Stomach (tissue), 19 donors: ENCODE measurements around the gene PRDX2. TPM values are rescaled to one million over a fixed set of nuclear protein-coding genes. Genes with fewer than 3 reads are reported as not detected.
"Not testable (repeated sequence)": the region's sequence is repeated elsewhere in the genome, so short reads cannot be mapped to it uniquely, and the experiment has no call there.

Experiments
- DNase-seq, 2 donors: peaks; one replicate each; pipeline versions ENCODE4 v3.0.0 to v3.0.0-alpha.2; 2013 to 2019
- H3K27ac ChIP-seq, 5 donors: fragments of 200-600 bp in 4 of 5; sonication (generic) in 4 of 5; one replicate each; pipeline ENCODE4 v1.5.1; 2013 to 2019; ENCODE audit warnings: mild to moderate bottlenecking in 1 of 5, moderate library complexity in 1 of 5
- H3K27me3 ChIP-seq, 3 donors: fragments of 200-600 bp; sonication (generic); one replicate each; pipeline ENCODE4 v1.5.1; 2017 to 2019; ENCODE audit warnings: mixed run types in 1 of 3
- H3K36me3 ChIP-seq, 4 donors: fragments of 200-600 bp; sonication (generic); 1 replicate in 3 of 4; 2 replicates in 1 of 4; pipeline ENCODE4 v1.5.1; 2016 to 2019
- H3K4me1 ChIP-seq, 4 donors: fragments of 200-600 bp; sonication (generic); one replicate each; pipeline ENCODE4 v1.5.1; 2016 to 2019
- H3K4me3 ChIP-seq, 4 donors: fragments of 200-600 bp; sonication (generic) in 3 of 4; one replicate each; pipeline ENCODE4 v1.5.1; 2016 to 2019; ENCODE audit warnings: mild to moderate bottlenecking in 1 of 4
- H3K9me3 ChIP-seq, 4 donors: fragments of 200-600 bp; sonication (generic); one replicate each; pipeline ENCODE4 v1.5.1; 2016 to 2019
- EP300 ChIP-seq: sonication (generic); formaldehyde crosslinking; IDR thresholded peaks from one replicate; pipeline ENCODE4 v1.6.1; 2017; ENCODE audit warnings: antibody characterized with exemption
- POLR2A ChIP-seq, 4 donors: fragments of 450-650 bp; IDR thresholded peaks; one replicate each; pipeline ENCODE4 v1.6.1; 2016; ENCODE audit warnings: antibody characterized with exemption in 4 of 4, control low read depth in 2 of 4, mild to moderate bottlenecking in 1 of 4, moderate library complexity in 1 of 4
- POLR2AphosphoS5 ChIP-seq, 3 donors: sonication (generic); formaldehyde crosslinking; IDR thresholded peaks; one replicate each; pipeline ENCODE4 v1.6.1; 2016; ENCODE audit warnings: antibody characterized with exemption in 3 of 3
- WGBS, 5 donors: extraction: QIAGEN DNeasy Blood & Tissue Kit in 3 of 5; methylation state at CpG; one replicate each; pipeline versions ENCODE4 v1.1.5 to v1.1.7; 2013 to 2018; 5-methylcytosine and 5-hydroxymethylcytosine counted together
- intact Hi-C: fragments of 100-400 bp; cut with DNase I; formaldehyde crosslinking; loops from one replicate; pipeline ENCODE4 v1.15.1; 2023; ENCODE audit warnings: low total_unique reads
- long read RNA-seq, 10 donors: transcript quantifications; one replicate each; lab custom pipeline, GENCODE V29; 2026
- polyA plus RNA-seq, 3 donors: library from polyadenylated mRNA; stranded (reverse); fragments of 200-250 nt; gene quantifications; one replicate each; pipeline ENCODE4 v1.2.3, GENCODE V29; 2013
- total RNA-seq, 5 donors: library from RNA; depleted of rRNA; stranded (reverse); fragments of >200 nt; gene quantifications; one replicate each; pipeline versions ENCODE4 v1.1.0 to v1.2.3, GENCODE V29; 2014 to 2016
- TF ChIP-seq, protein P1 (sequence below), 7 experiments: fragments of 450-650 bp in 4 of 7; fragments of 200-600 bp in 3 of 7; sonication (generic) in 3 of 7; IDR thresholded peaks; one replicate each; pipeline ENCODE4 v1.5.1; 2016 to 2019; ENCODE audit warnings: antibody characterized with exemption in 7 of 7, control low read depth in 2 of 7, mild to moderate bottlenecking in 1 of 7
- donor health status: healthy with polysubstance abuse.
- donor health status: Bipolar disorder and iron deficiency.
- donor health status: healthy.

Gene PRDX2
- total RNA-seq (100 to 1,000 TPM; 118 to 284 (median 129) TPM), polyA plus RNA-seq (100 to 1,000 TPM; 213 to 257 (median 240) TPM)
- long read RNA-seq, donor 1, transcript PRDX2-201 (6 exons, 987 nt) = major isoform, 75 of 90 reads
- long read RNA-seq, donor 1, partial matches to known transcripts = 15 of 90 reads
- long read RNA-seq, donor 1, other reads (novel, unspliced or antisense) = 0 of 90 reads
- long read RNA-seq, donor 2, transcript PRDX2-201 (6 exons, 987 nt) = major isoform, 97 of 117 reads
- long read RNA-seq, donor 2, partial matches to known transcripts = 8 of 117 reads
- long read RNA-seq, donor 2, other reads (novel, unspliced or antisense) = 12 of 117 reads
- long read RNA-seq, donor 3, transcript PRDX2-201 (6 exons, 987 nt) = major isoform, 92 of 122 reads
- long read RNA-seq, donor 3, partial matches to known transcripts = 17 of 122 reads
- long read RNA-seq, donor 3, other reads (novel, unspliced or antisense) = 11 of 122 reads
- long read RNA-seq, donor 4, transcript PRDX2-201 (6 exons, 987 nt) = major isoform, 14 of 14 reads
- long read RNA-seq, donor 4, partial matches to known transcripts = 0 of 14 reads
- long read RNA-seq, donor 4, other reads (novel, unspliced or antisense) = 0 of 14 reads
- long read RNA-seq, donor 5, transcript PRDX2-201 (6 exons, 987 nt) = major isoform, 159 of 246 reads
- long read RNA-seq, donor 5, partial matches to known transcripts = 68 of 246 reads
- long read RNA-seq, donor 5, other reads (novel, unspliced or antisense) = 14 of 246 reads
- long read RNA-seq, donor 6, transcript PRDX2-204 (4 exons, 699 nt) = minor isoform, 11 of 386 reads
- long read RNA-seq, donor 6, transcript PRDX2-201 (6 exons, 987 nt) = major isoform, 249 of 386 reads
- long read RNA-seq, donor 6, partial matches to known transcripts = 96 of 386 reads
- long read RNA-seq, donor 6, other reads (novel, unspliced or antisense) = 29 of 386 reads
- long read RNA-seq, donor 7, transcript PRDX2-201 (6 exons, 987 nt) = major isoform, 112 of 135 reads
- long read RNA-seq, donor 7, partial matches to known transcripts = 14 of 135 reads
- long read RNA-seq, donor 7, other reads (novel, unspliced or antisense) = 9 of 135 reads
- long read RNA-seq, donor 8, transcript PRDX2-201 (6 exons, 987 nt) = major isoform, 142 of 210 reads
- long read RNA-seq, donor 8, partial matches to known transcripts = 41 of 210 reads
- long read RNA-seq, donor 8, other reads (novel, unspliced or antisense) = 23 of 210 reads
- long read RNA-seq, donor 9, transcript PRDX2-201 (6 exons, 987 nt) = major isoform, 117 of 172 reads
- long read RNA-seq, donor 9, partial matches to known transcripts = 44 of 172 reads
- long read RNA-seq, donor 9, other reads (novel, unspliced or antisense) = 9 of 172 reads
- long read RNA-seq, donor 10, transcript PRDX2-201 (6 exons, 987 nt) = major isoform, 40 of 47 reads
- long read RNA-seq, donor 10, partial matches to known transcripts = 5 of 47 reads
- long read RNA-seq, donor 10, other reads (novel, unspliced or antisense) = 0 of 47 reads

DNA sequence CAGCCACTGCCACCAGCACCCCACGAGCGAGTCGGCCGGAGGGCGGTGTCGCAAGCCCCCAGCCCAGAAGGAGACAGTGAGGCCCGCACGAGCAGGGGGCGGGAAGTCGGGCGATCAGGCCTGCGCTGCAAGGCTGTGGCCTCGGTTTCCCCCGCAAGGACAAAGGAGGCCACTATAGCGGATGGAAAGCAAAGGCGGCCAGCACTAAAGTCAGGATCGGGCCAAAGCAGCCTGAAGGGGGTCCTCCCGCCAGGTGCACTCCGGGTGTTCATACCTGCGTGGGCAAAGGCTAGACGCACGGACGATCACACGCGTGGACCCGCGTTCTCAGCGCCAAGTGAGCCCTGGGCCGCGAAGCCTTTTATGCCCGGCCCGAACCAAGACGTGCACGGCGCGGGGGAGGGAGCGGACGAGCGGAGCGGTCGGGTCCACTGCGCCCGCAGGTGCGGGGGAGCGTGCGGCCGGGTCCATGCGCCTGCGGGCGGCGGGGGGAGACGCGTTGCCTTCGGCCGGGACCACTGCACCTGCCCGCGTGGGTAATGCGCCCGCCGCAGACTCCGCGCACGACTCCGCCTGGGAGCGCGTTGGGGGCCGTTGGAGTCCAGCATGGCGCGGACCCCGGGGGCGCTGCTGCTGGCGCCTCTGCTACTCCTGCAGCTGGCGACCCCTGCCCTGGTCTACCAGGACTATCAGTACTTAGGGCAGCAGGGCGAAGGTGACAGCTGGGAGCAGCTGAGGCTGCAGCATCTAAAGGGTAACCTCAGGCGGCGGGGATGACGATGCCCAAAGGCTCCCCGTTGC is at the start of gene PRDX2, which contains the start of gene THSD8:
PRDX2 (minus strand) TSS at position 335 of the 801 bp plus-strand sequence. CDS start 539 bp downstream, outside the sequence.
THSD8 (plus strand) TSS at position 604 of the 801 bp plus-strand sequence; CDS start at position 607, 3 bp downstream.
- Histone ChIP-seq H3K36me3 (peaks cover 12 to 38% (median 33%) of the 10 kb centered on the region in 4 donors), H3K4me1 (peaks cover 13 to 50% (median 36%) of the 10 kb centered on the region in 4 donors), H3K9me3 (no peaks in the 10 kb centered on the region), H3K4me3 (peak within 1 kb of the TSS; percentile 80 to 86 (median 80)), H3K27ac (peak within 1 kb of the TSS; percentile 76 to 86 (median 83)), H3K27me3 (peaks cover 0 to 6% (median 0%) of the 10 kb centered on the region in 3 donors)
- DNase-seq = peak; percentile 87 to 95
- WGBS, 5 donors = 0 to 2% (median 0%) methylated on average over 27 to 78 of the region's 78 CpGs
- intact Hi-C loops = loop anchor here (5.0 kb wide), 1 partner anchor 34 kb away; no protein-coding TSS in a partner anchor
- peak; percentile 86 to 98 (median 97) for TF ChIP-seq POLR2AphosphoS5 (IDR thresholded peaks at IDR 0.05)
- TF ChIP-seq, protein P1, sequence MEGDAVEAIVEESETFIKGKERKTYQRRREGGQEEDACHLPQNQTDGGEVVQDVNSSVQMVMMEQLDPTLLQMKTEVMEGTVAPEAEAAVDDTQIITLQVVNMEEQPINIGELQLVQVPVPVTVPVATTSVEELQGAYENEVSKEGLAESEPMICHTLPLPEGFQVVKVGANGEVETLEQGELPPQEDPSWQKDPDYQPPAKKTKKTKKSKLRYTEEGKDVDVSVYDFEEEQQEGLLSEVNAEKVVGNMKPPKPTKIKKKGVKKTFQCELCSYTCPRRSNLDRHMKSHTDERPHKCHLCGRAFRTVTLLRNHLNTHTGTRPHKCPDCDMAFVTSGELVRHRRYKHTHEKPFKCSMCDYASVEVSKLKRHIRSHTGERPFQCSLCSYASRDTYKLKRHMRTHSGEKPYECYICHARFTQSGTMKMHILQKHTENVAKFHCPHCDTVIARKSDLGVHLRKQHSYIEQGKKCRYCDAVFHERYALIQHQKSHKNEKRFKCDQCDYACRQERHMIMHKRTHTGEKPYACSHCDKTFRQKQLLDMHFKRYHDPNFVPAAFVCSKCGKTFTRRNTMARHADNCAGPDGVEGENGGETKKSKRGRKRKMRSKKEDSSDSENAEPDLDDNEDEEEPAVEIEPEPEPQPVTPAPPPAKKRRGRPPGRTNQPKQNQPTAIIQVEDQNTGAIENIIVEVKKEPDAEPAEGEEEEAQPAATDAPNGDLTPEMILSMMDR (IDR thresholded peaks at IDR 0.05) = no peak
- TF ChIP-seq EP300 = no peak
- TF ChIP-seq POLR2A (IDR thresholded peaks at IDR 0.05) = peak in 2 of 4 donors; percentile 36 to 84

DNA sequence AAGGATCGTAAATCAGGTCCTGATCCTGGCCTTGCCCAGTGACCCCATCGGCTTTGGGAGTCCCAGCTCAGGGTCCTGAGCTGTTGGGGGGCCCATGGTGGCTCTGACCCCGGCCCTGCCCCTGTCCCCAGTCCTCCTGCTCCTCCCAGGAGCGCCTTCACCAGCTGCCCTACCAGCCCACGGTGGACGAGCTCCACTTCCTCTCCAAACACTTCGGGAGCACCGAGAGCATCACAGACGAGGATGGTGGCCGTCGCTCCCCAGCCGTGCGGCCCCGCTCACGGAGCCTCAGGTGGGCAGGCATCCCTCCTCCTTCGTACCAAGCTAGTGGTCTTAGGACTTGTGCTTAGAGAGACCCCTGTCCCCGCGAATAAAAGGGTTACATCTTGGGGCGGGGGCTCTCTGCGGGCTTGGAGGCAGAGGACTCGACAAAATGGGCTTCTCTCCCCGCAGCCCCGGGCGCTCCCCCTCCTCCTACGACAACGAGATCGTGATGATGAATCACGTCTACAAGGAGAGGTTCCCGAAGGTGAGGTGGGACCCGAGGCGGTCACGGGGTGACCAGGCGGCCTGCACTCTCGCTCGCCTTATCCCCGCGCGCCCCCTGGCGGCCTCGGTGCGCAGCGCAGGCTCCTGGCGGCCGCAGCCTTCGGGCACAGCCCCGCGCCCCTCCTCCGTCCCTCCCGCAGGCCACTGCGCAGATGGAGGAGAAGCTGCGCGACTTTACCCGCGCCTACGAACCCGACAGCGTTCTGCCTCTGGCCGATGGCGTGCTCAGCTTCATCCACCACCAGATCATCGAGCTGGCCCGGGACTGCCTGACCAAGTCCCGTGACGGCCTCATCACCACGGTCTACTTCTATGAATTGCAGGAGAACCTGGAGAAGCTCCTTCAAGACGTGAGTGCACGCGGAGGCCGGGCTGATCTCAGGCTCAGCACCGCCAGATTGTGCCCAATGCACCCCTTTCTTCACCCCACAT is 45.8 kb upstream of the PRDX2 start:
- Histone ChIP-seq H3K4me3 (peak overlapping the region; percentile 12 to 39 (median 18)), H3K36me3 (no peaks in the 10 kb centered on the region), H3K9me3 (no peaks in the 10 kb centered on the region), H3K27me3 (peaks cover 5 to 60% (median 14%) of the 10 kb centered on the region in 3 donors), H3K27ac (no peak overlapping the region), H3K4me1 (peaks cover 9 to 11% (median 10%) of the 10 kb centered on the region in 4 donors)
- no peak for TF ChIP-seq POLR2A (IDR thresholded peaks at IDR 0.05)
- TF ChIP-seq POLR2AphosphoS5 (IDR thresholded peaks at IDR 0.05) = peak in 2 of 3 donors; percentile 31 to 82
- TF ChIP-seq, protein P1 (IDR thresholded peaks at IDR 0.05) = peak in 6 of 7 experiments; percentile 30 to 100 (median 99)
- TF ChIP-seq EP300 = no peak
- peak; percentile 93 to 95 for DNase-seq
- intact Hi-C loops = loop anchor here (5.0 kb wide), 1 partner anchor 85 kb away; no protein-coding TSS in a partner anchor
- 7 to 21% (median 12%) methylated on average over 19 to 69 of the region's 69 CpGs for WGBS, 5 donors

DNA sequence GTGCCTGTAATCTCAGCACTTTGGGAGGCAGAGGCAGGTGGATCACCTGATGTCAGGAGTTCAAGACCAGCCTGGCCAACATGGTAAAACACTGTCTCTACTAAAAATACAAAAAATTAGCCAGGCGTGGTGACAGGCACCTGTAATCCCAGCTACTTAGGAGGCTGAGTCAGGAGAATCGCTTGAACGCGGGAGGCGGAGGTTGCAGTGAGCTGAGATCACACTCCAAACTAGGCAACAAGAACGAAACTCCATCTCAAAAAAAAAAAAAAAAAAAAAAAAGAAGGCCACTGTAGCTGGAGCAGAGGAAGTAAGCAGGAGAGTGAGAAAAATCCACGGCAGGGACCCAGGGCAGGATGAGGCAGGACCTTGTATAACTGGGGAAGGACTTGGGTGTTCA is 45.0 kb upstream of the PRDX2 start:
- DNase-seq, H3K9me3 ChIP-seq, H3K27ac ChIP-seq, H3K4me3 ChIP-seq, H3K36me3 ChIP-seq: not testable (repeated sequence)
- intact Hi-C loops = loop anchor here (5.0 kb wide), 1 partner anchor 84 kb away; no protein-coding TSS in a partner anchor
- 79 to 89% (median 84%) methylated on average over 7 of the region's 7 CpGs for WGBS, 5 donors
- H3K4me1 ChIP-seq = peaks cover 9 to 13% (median 11%) of the 10 kb centered on the region in 4 donors
- peaks cover 7 to 69% (median 23%) of the 10 kb centered on the region in 3 donors for H3K27me3 ChIP-seq
